Astrocyte of the spinal cord (primary cell): Measurements from ENCODE around the gene MMP21.

ENCODE experiments used
- DNase-seq: peaks from one replicate; pipeline ENCODE4 v3.0.0; 2011; ENCODE audit warnings: low read depth, low spot score
- H3K4me3 ChIP-seq: 2 replicates; pipeline ENCODE4 v1.5.1; 2011; ENCODE audit warnings: low read depth, mild to moderate bottlenecking, low read length, moderate library complexity
- in situ Hi-C: cut with HindIII; loops from 2 replicates; pipeline ENCODE4 v1.10.0; 2017; ENCODE audit warnings: low sequenced_read_pairs
- TF ChIP-seq, protein P1 (sequence below): IDR thresholded peaks from 2 replicates; pipeline ENCODE4 v1.5.1; 2012; ENCODE audit warnings: low read depth, mild to moderate bottlenecking, low read length, inconsistent platforms

The MMP21 gene

DNA sequence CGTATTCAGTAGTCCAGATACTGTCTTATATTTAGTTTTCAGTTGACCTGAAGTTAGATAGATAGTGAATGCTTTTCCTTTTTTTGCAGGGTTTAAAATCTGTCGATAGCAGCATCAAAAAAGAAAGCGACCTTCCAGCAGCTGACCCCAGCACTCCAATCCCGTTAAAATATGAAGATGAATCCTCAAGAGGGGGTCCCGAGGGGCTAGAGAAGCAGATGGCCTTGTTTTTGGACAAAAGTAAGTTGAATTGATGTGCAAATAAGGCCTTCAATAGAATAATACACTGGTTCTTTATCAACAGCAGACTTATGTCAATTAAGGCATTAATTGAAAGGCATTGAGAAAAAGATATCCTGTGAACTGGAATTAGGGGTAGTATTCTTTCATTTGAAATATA lies 37.4 kb downstream of the MMP21 start:
- TF ChIP-seq, protein P1, sequence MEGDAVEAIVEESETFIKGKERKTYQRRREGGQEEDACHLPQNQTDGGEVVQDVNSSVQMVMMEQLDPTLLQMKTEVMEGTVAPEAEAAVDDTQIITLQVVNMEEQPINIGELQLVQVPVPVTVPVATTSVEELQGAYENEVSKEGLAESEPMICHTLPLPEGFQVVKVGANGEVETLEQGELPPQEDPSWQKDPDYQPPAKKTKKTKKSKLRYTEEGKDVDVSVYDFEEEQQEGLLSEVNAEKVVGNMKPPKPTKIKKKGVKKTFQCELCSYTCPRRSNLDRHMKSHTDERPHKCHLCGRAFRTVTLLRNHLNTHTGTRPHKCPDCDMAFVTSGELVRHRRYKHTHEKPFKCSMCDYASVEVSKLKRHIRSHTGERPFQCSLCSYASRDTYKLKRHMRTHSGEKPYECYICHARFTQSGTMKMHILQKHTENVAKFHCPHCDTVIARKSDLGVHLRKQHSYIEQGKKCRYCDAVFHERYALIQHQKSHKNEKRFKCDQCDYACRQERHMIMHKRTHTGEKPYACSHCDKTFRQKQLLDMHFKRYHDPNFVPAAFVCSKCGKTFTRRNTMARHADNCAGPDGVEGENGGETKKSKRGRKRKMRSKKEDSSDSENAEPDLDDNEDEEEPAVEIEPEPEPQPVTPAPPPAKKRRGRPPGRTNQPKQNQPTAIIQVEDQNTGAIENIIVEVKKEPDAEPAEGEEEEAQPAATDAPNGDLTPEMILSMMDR = no peak
- DNase-seq = no peak
- in situ Hi-C loops = no loop called here
- H3K4me3 ChIP-seq = no peak overlapping the region

DNA sequence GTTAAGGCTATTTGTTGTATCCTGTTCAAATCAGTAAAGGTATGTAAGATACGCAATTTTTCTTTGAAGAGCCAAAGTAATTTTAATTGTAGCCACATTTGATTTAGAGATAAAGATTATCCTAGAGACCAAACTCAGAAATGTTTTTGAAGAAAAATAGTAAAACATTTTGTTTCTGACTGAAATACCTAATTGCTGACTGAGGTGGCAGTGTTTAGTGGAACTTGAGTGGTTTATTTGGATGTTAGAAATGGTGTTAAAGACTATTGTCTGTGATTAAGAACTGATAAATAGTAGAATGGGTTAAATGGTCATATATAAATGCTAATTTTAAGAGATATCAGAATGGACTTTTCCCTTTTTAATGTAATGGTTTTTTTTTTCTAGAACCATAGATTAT lies 40.8 kb downstream of the MMP21 start:
- in situ Hi-C loops = no loop called here
- TF ChIP-seq, protein P1 = no peak
- no peak overlapping the region for H3K4me3 ChIP-seq
- DNase-seq = no peak

DNA sequence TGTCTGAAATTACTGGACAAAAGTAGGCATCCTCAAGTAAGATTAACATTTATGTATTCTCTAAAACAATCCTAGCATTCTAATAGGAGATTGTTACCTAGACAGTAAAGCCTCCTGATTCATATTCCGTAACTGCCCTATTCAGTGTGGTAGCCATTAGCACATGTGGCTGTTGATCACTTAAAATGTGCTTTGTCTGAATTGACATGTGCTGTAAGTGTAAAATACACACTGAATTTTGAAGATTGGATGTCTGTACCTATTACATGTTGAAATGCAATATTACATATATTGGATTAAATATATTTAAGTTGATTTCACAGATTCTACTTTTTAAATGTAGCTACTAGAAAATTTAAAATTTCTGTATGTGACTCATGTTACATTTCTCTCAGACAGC lies 41.5 kb downstream of the MMP21 start:
- TF ChIP-seq, protein P1 = no peak
- in situ Hi-C loops = no loop called here
- DNase-seq = no peak
- H3K4me3 ChIP-seq = no peak overlapping the region

DNA sequence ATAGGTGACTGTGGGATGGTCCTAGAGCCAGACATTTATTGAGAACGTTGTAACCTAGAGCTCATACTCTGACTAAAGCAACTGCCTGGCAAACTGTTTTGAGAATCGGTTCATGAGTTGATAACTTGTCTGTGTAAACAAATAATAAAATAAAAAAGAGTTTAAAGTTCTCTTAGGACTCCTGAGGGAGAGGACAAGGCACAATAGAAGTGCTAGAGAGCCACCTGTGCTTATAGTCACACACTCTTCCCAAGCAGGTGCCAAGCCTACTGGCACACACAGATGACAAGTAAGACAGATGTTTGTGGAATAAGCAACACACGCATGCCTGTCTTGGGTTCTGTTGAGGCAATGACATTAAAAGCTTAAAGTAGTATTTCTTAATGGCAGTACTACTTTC lies 48.2 kb downstream of the MMP21 start:
- TF ChIP-seq, protein P1 = no peak
- H3K4me3 ChIP-seq = no peak overlapping the region
- no peak for DNase-seq
- in situ Hi-C loops = no loop called here

DNA sequence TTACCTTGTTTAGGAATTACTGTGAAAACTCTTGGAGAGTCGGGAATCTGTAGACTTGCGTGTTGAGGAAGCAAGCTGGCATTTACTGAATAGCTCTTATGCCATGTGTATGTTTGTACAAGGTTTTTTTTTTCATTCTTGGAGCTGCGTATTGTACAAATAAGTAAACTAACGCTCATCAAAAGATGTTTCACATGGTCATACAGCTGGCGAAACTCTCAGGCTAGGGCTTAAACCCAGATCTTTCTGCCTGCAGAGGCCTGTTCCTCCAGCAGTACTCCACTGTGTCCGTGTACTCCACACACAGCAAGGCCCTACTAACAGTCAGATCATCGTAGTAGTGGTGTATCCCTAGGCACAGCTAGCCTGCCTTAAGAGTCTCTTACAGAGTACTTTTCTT lies 48.7 kb downstream of the MMP21 start:
- no peak overlapping the region for H3K4me3 ChIP-seq
- DNase-seq = no peak
- TF ChIP-seq, protein P1 = no peak
- in situ Hi-C loops = no loop called here

DNA sequence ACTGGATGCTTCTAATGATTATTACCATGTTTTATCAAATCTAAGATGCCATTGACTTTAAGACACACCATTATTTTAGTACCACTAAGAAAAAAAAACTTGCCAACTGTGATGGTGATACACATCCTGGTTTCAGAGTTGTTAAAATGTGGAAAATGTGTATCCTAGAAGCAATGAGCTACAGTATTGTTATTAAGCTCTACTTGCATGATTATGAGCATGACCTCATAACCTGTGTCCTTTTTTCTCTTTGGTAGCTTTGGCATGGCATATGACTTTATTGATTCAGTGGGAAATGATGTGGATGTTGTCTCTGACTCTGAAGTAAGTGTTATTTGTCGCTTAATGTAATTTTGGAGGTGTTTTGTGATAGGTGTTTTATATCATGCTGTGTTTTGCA lies 52.8 kb downstream of the MMP21 start:
- TF ChIP-seq, protein P1 = no peak
- DNase-seq = no peak
- in situ Hi-C loops = no loop called here
- H3K4me3 ChIP-seq = no peak overlapping the region

DNA sequence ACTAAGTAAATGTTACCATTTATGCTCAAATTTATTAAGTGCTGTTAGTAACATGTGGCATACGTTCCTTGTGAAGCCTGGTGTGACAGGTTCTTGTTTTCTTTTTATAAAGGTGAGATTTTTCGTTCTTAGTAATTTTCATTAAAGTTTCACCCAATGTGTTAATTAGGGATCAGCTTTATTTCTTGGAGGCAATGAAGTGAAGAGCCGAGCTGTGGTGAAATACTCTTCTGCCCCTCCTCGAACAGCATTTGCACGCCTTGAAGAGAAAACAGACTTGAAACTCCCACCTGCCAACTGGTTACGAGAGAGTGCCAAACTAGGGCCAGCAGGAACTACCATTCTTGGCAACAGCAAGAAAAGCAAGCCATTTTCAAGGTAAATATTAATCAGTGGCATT lies 54.6 kb downstream of the MMP21 start:
- TF ChIP-seq, protein P1 = no peak
- H3K4me3 ChIP-seq = no peak overlapping the region
- in situ Hi-C loops = no loop called here
- no peak for DNase-seq
